Mucosa of descending colon (tissue), 3 donors: ENCODE results near the gene GPR142. TPM values are rescaled to one million over a fixed set of nuclear protein-coding genes. Genes with fewer than 3 reads are reported as not detected.

Source experiments
- ATAC-seq: fragments of 200-7000 bp; cut with Tn5 transposase; one replicate; pipeline ENCODE4 v1.9.1; 2020; ENCODE audit warnings: mild to moderate bottlenecking, moderate library complexity
- DNase-seq, 3 donors: peaks; one replicate each; pipeline ENCODE4 v3.0.0-alpha.2; 2020
- H3K36me3 ChIP-seq: fragments of 200-600 bp; one replicate; pipeline ENCODE4 v1.8.0; 2021; ENCODE audit warnings: low read depth, mild to moderate bottlenecking
- H3K4me1 ChIP-seq: fragments of 200-600 bp; one replicate; pipeline ENCODE4 v1.8.0; 2021; ENCODE audit warnings: low read depth, mild to moderate bottlenecking
- H3K4me3 ChIP-seq: fragments of 200-600 bp; one replicate; pipeline ENCODE4 v1.8.0; 2021; ENCODE audit warnings: mild to moderate bottlenecking
- H3K9me3 ChIP-seq: fragments of 200-600 bp; one replicate; pipeline ENCODE4 v1.8.0; 2021; ENCODE audit warnings: mild to moderate bottlenecking
- CTCF ChIP-seq: fragments of 200-600 bp; IDR thresholded peaks from one replicate; pipeline ENCODE4 v1.8.0; 2022; ENCODE audit warnings: antibody characterized with exemption, mild to moderate bottlenecking
- intact Hi-C, 2 donors: fragments of 100-400 bp; cut with DNase I in 1 of 2; cut with micrococcal nuclease in 1 of 2; formaldehyde crosslinking; loops; one replicate each; pipeline versions ENCODE4 v1.11.0 to v1.11.1; 2022; cut with DNase I, micrococcal nuclease
- total RNA-seq, 3 donors: library from RNA; stranded (reverse); fragmentation: NEBNext Ultra II Directional in 2 of 3; extraction: Animal tissue kit (Norgen Biotek cat#: 25700) in 2 of 3; gene quantifications; one replicate each; pipeline versions ENCODE4 v1.2.1 to v1.2.4, GENCODE V29; 2021 to 2023
- donor health status: DM: no; HTN: no; CAD: no; lungs with moderate emphysema.
- donor health status: DM: no; HTN: no; CAD: no.
- donor health status: DM: no; HTN: yes; CAD: no.

The GPR142 gene
- total RNA-seq, 3 donors from 2014 or later: 0.17 TPM; not detected in 2

- no peak overlapping the region for H3K4me3 ChIP-seq
- intact Hi-C loops: no loop called here
- peaks cover 4% of the 10 kb centered on the region for H3K4me1 ChIP-seq
- TF ChIP-seq CTCF: no peak
- H3K36me3 ChIP-seq: no peaks in the 10 kb centered on the region
- H3K9me3 ChIP-seq: no peaks in the 10 kb centered on the region
- ATAC-seq (peak; percentile 50), DNase-seq (no peak)
Observed at GRCh38 chr17:74356646-74357465, 10.4 kb upstream of the GPR142 start.

- Histone ChIP-seq H3K36me3 (no peaks in the 10 kb centered on the region), H3K9me3 (no peaks in the 10 kb centered on the region), H3K4me3 (no peak overlapping the region), H3K4me1 (peaks cover 4% of the 10 kb centered on the region)
- ATAC-seq (no peak), DNase-seq (no peak)
- TF ChIP-seq CTCF: no peak
- intact Hi-C loops: no loop called here
Observed at GRCh38 chr17:74357466-74357809, 9.9 kb upstream of the GPR142 start.

GRCh38 chr17:74358697-74359096 is 8.6 kb upstream of the GPR142 start:
- DNase-seq: no peak
- H3K36me3 ChIP-seq: no peaks in the 10 kb centered on the region
- H3K4me3 ChIP-seq: no peak overlapping the region
- ATAC-seq: no peak
- TF ChIP-seq CTCF: no peak
- H3K9me3 ChIP-seq: no peaks in the 10 kb centered on the region
- H3K4me1 ChIP-seq: peaks cover 4% of the 10 kb centered on the region
- intact Hi-C loops: no loop called here

- H3K4me3 ChIP-seq: no peak overlapping the region
- H3K9me3 ChIP-seq: no peaks in the 10 kb centered on the region
- intact Hi-C loops: no loop called here
- peaks cover 4% of the 10 kb centered on the region for H3K4me1 ChIP-seq
- TF ChIP-seq CTCF: no peak
- no peak for ATAC-seq
- no peaks in the 10 kb centered on the region for H3K36me3 ChIP-seq
- DNase-seq: no peak
Observed at GRCh38 chr17:74359916-74360315, 7.4 kb upstream of the GPR142 start.

- no peak for TF ChIP-seq CTCF
- H3K9me3 ChIP-seq: no peaks in the 10 kb centered on the region
- ATAC-seq (no peak), DNase-seq (no peak)
- intact Hi-C loops: no loop called here
- H3K4me3 ChIP-seq: no peak overlapping the region
- peaks cover 4% of the 10 kb centered on the region for H3K4me1 ChIP-seq
- H3K36me3 ChIP-seq: no peaks in the 10 kb centered on the region
Observed at GRCh38 chr17:74360899-74361229, 6.4 kb upstream of the GPR142 start.
